KMS-11 (cell line): ENCODE results near the gene KIF3C.

ENCODE experiments used
- H2AFZ ChIP-seq: fragments of 200-600 bp; sonication (generic); 2 replicates; pipeline ENCODE4 v1.6.1; 2016; ENCODE audit warnings: antibody characterized with exemption, mixed run types, low read depth
- H3K27ac ChIP-seq: fragments of 200-600 bp; sonication (generic); 2 replicates; pipeline ENCODE4 v1.6.1; 2016; ENCODE audit warnings: mild to moderate bottlenecking, mixed run types
- H3K27me3 ChIP-seq: fragments of 200-600 bp; sonication (generic); 2 replicates; pipeline ENCODE4 v1.6.1; 2017; ENCODE audit warnings: mild to moderate bottlenecking, low read depth, mixed run types, moderate library complexity; ENCODE audit not compliant: insufficient read depth
- H3K36me3 ChIP-seq: fragments of 200-600 bp; sonication (generic); 2 replicates; pipeline ENCODE4 v1.6.1; 2017; ENCODE audit warnings: mild to moderate bottlenecking, mixed run types; ENCODE audit not compliant: insufficient read depth
- H3K4me1 ChIP-seq: fragments of 200-600 bp; sonication (generic); 2 replicates; pipeline ENCODE4 v1.6.1; 2016; ENCODE audit warnings: mild to moderate bottlenecking, low read depth, mixed run types; ENCODE audit not compliant: poor library complexity, severe bottlenecking
- H3K4me2 ChIP-seq: fragments of 200-600 bp; sonication (generic); 2 replicates; pipeline ENCODE4 v1.7.0; 2016; ENCODE audit warnings: mild to moderate bottlenecking, mixed run types
- H3K4me3 ChIP-seq: fragments of 200-600 bp; sonication (generic); IDR thresholded peaks from 2 replicates; pipeline ENCODE4 v1.6.1; 2017; ENCODE audit warnings: low read depth, low read length, mixed read lengths; ENCODE audit not compliant: insufficient read depth
- H3K79me2 ChIP-seq: fragments of 200-600 bp; sonication (generic); 2 replicates; pipeline ENCODE4 v1.6.1; 2016; ENCODE audit warnings: low read depth, mixed run types; ENCODE audit not compliant: insufficient read depth
- H3K9ac ChIP-seq: fragments of 200-600 bp; sonication (generic); 2 replicates; pipeline ENCODE4 v1.6.1; 2016; ENCODE audit warnings: mild to moderate bottlenecking, mixed run types
- H4K20me1 ChIP-seq: fragments of 200-600 bp; sonication (generic); 2 replicates; pipeline ENCODE4 v1.6.1; 2016; ENCODE audit warnings: mild to moderate bottlenecking, mixed run types; ENCODE audit not compliant: insufficient read depth
- TF ChIP-seq, protein P1 (sequence below): fragments of 200-600 bp; sonication (generic); conservative IDR thresholded peaks from 2 replicates; pipeline ENCODE4 v1.6.1; 2017; ENCODE audit warnings: low read depth, mild to moderate bottlenecking, antibody characterized with exemption, low read length, moderate library complexity, mixed read lengths

The KIF3C gene

DNA sequence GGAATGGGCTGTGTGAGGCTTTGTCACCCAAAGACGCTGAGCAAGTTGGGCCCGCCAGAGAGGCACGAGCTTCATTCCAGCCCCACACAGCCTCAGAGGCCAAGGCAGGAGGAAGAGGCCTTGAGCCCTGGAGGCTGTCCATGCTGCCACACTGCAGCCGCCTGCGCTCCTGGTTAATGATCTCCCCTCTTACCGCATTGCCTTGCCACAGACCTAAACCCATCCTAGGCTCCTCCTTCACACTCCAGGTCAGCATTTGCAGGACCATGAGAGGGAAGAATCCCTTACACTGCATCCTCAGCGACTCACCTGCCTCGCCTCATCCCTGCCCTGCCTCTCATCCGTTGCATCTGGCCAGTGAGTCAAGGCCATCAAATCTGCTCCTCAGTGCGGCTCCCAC lies 24.6 kb downstream of the KIF3C start:
- Histone ChIP-seq H3K27ac (no peak overlapping the region), H3K27me3 (no peaks in the 10 kb centered on the region), H3K36me3 (no peaks in the 10 kb centered on the region), H3K4me3 (no peak overlapping the region), H3K4me2 (no peak overlapping the region), H4K20me1 (no peaks in the 10 kb centered on the region), H3K79me2 (no peaks in the 10 kb centered on the region), H3K4me1 (no peaks in the 10 kb centered on the region), H3K9ac (no peak overlapping the region), H2AFZ (no peak overlapping the region)
- TF ChIP-seq, protein P1, sequence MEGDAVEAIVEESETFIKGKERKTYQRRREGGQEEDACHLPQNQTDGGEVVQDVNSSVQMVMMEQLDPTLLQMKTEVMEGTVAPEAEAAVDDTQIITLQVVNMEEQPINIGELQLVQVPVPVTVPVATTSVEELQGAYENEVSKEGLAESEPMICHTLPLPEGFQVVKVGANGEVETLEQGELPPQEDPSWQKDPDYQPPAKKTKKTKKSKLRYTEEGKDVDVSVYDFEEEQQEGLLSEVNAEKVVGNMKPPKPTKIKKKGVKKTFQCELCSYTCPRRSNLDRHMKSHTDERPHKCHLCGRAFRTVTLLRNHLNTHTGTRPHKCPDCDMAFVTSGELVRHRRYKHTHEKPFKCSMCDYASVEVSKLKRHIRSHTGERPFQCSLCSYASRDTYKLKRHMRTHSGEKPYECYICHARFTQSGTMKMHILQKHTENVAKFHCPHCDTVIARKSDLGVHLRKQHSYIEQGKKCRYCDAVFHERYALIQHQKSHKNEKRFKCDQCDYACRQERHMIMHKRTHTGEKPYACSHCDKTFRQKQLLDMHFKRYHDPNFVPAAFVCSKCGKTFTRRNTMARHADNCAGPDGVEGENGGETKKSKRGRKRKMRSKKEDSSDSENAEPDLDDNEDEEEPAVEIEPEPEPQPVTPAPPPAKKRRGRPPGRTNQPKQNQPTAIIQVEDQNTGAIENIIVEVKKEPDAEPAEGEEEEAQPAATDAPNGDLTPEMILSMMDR, result no peak

GRCh38 chr2:25955869-25956535 lies 26.3 kb downstream of the KIF3C start:
- H3K27ac ChIP-seq, result no peak overlapping the region
- no peak overlapping the region for H2AFZ ChIP-seq
- no peaks in the 10 kb centered on the region for H3K79me2 ChIP-seq
- H3K9ac ChIP-seq, result no peak overlapping the region
- no peak overlapping the region for H3K4me2 ChIP-seq
- H3K4me1 ChIP-seq, result peaks cover 3% of the 10 kb centered on the region
- no peaks in the 10 kb centered on the region for H3K36me3 ChIP-seq
- H4K20me1 ChIP-seq, result no peaks in the 10 kb centered on the region
- H3K4me3 ChIP-seq, result no peak overlapping the region
- no peaks in the 10 kb centered on the region for H3K27me3 ChIP-seq
- TF ChIP-seq, protein P1, result no peak

GRCh38 chr2:25955036-25955435 lies 27.3 kb downstream of the KIF3C start:
- no peaks in the 10 kb centered on the region for H3K36me3 ChIP-seq
- no peak overlapping the region for H2AFZ ChIP-seq
- TF ChIP-seq, protein P1, result no peak
- H3K79me2 ChIP-seq, result no peaks in the 10 kb centered on the region
- H3K27me3 ChIP-seq, result no peaks in the 10 kb centered on the region
- H3K4me3 ChIP-seq, result no peak overlapping the region
- H3K9ac ChIP-seq, result no peak overlapping the region
- H3K27ac ChIP-seq, result no peak overlapping the region
- peaks cover 3% of the 10 kb centered on the region for H3K4me1 ChIP-seq
- H3K4me2 ChIP-seq, result no peak overlapping the region
- H4K20me1 ChIP-seq, result no peaks in the 10 kb centered on the region

DNA sequence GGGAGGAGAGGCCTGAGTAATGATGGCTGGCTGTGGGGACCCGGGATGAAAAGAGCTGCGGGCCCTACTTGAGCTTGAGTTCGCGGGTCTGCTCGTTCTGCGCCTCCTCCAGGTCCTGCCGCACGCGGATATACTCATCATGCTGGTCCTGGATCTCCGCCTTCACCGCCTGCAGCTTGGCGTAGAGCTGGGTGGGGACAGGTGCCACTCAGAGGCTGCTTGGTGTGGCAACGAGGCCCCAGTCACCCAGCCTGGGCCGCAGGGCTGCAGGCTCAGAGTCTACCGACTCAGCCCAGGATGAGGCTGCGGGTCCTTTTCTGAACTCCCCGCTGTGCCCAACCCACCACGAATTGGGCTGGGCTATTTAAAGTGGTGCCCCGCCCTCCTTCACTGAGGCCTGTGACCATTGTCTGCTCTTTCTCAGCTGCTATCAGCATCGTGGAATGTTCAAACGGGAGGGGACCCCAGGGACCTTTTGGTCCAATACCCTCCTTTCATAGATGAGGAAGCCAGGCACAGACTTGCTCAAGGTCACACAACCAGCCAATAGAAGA lies 28.0 kb downstream of the KIF3C start:
- H3K4me2 ChIP-seq, result no peak overlapping the region
- TF ChIP-seq, protein P1, result no peak
- no peaks in the 10 kb centered on the region for H3K36me3 ChIP-seq
- no peak overlapping the region for H3K27ac ChIP-seq
- no peak overlapping the region for H3K9ac ChIP-seq
- H3K4me3 ChIP-seq, result no peak overlapping the region
- no peak overlapping the region for H2AFZ ChIP-seq
- no peaks in the 10 kb centered on the region for H3K79me2 ChIP-seq
- H3K27me3 ChIP-seq, result no peaks in the 10 kb centered on the region
- no peaks in the 10 kb centered on the region for H4K20me1 ChIP-seq
- H3K4me1 ChIP-seq, result peaks cover 3% of the 10 kb centered on the region
